GM23338 (cell line): ENCODE results near the gene PAM. TPM values are rescaled to one million over a fixed set of nuclear protein-coding genes. Genes with fewer than 3 reads are reported as not detected.

ENCODE experiments used
- ATAC-seq: fragments of 200-7000 bp; cut with Tn5 transposase; 3 replicates; pipeline ENCODE4 v1.9.1; 2020
- DNase-seq: peaks from one replicate; pipeline ENCODE4 v3.0.0-alpha.2; 2015; ENCODE audit warnings: low spot score
- H2AFZ ChIP-seq: fragments of 200-600 bp; sonication (generic); 2 replicates; pipeline ENCODE4 v1.8.0; 2016; ENCODE audit warnings: antibody characterized with exemption, mild to moderate bottlenecking, moderate library complexity
- H3F3A ChIP-seq: fragments of 200-600 bp; sonication (generic); replicated peaks from 2 replicates; pipeline ENCODE4 v1.8.0; 2017; ENCODE audit warnings: antibody characterized with exemption, mixed run types, low read depth
- H3K27ac ChIP-seq: fragments of 200-600 bp; sonication (generic); 2 replicates; pipeline ENCODE4 v1.6.1; 2016; ENCODE audit warnings: low read depth
- H3K27me3 ChIP-seq: fragments of 200-600 bp; sonication (generic); 2 replicates; pipeline ENCODE4 v1.8.0; 2016; ENCODE audit warnings: mild to moderate bottlenecking, mixed run types, moderate library complexity; ENCODE audit not compliant: insufficient read depth
- H3K36me3 ChIP-seq: fragments of 200-600 bp; sonication (generic); 2 replicates; pipeline ENCODE4 v1.8.0; 2016; ENCODE audit warnings: mild to moderate bottlenecking; ENCODE audit not compliant: insufficient read depth
- H3K4me1 ChIP-seq: fragments of 200-600 bp; sonication (generic); 2 replicates; pipeline ENCODE4 v1.8.0; 2016; ENCODE audit warnings: mild to moderate bottlenecking, moderate library complexity; ENCODE audit not compliant: insufficient read depth
- H3K4me2 ChIP-seq: fragments of 200-600 bp; sonication (generic); 2 replicates; pipeline ENCODE4 v1.7.1; 2017; ENCODE audit warnings: mixed run types
- H3K4me3 ChIP-seq: fragments of 200-600 bp; sonication (generic); 2 replicates; pipeline ENCODE4 v1.6.1; 2016; ENCODE audit warnings: mixed run types
- H3K79me2 ChIP-seq: fragments of 200-600 bp; sonication (generic); replicated peaks from 2 replicates; pipeline ENCODE4 v1.8.0; 2017; ENCODE audit warnings: mild to moderate bottlenecking; ENCODE audit not compliant: insufficient read depth
- H3K9me2 ChIP-seq: fragments of 200-600 bp; sonication (generic); 2 replicates; pipeline ENCODE4 v1.8.0; 2017; ENCODE audit not compliant: insufficient read depth
- H4K20me1 ChIP-seq: fragments of 200-600 bp; sonication (generic); replicated peaks from 2 replicates; pipeline ENCODE4 v1.8.0; 2017; ENCODE audit warnings: mild to moderate bottlenecking; ENCODE audit not compliant: insufficient read depth
- H3K27ac Mint-ChIP-seq: 2 replicates; pipeline ENCODE4 v1.8.0; 2020; ENCODE audit warnings: inconsistent platforms, mild to moderate bottlenecking, moderate library complexity, mixed read lengths
- H3K27me3 Mint-ChIP-seq: 3 replicates; pipeline ENCODE4 v1.8.0; 2022; ENCODE audit warnings: low read depth, mild to moderate bottlenecking, moderate library complexity, mixed read lengths, inconsistent platforms; ENCODE audit not compliant: insufficient read depth, poor library complexity
- H3K36me3 Mint-ChIP-seq: 3 replicates; pipeline ENCODE4 v1.8.0; 2021; ENCODE audit warnings: low read depth, mild to moderate bottlenecking, inconsistent platforms, moderate library complexity, mixed read lengths
- H3K4me1 Mint-ChIP-seq: 3 replicates; pipeline ENCODE4 v1.8.0; 2020; ENCODE audit warnings: mild to moderate bottlenecking, inconsistent platforms, mixed read lengths
- H3K4me3 Mint-ChIP-seq: 3 replicates; pipeline ENCODE4 v1.8.0; 2021; ENCODE audit warnings: moderate library complexity, mild to moderate bottlenecking, inconsistent platforms, mixed read lengths
- H3K9me3 Mint-ChIP-seq: 3 replicates; pipeline ENCODE4 v1.8.0; 2020; ENCODE audit warnings: moderate library complexity, mild to moderate bottlenecking, inconsistent platforms, mixed read lengths
- CREB1 ChIP-seq: fragments of 250-450 bp; sonication (Bioruptor Pico); IDR thresholded peaks from 2 replicates; pipeline ENCODE4 v1.5.0; 2020; ENCODE audit warnings: low read depth, mild to moderate bottlenecking, moderate library complexity
- CTCF ChIP-seq, 2 experiments: fragments of 200-600 bp in 1 of 2; sonication (generic) in 1 of 2; conservative IDR thresholded peaks; 2 replicates each; pipeline versions ENCODE4 v1.5.1 to v1.6.1; 2016 to 2017; ENCODE audit warnings: antibody characterized with exemption in 2 of 2, low read depth in 2 of 2, mild to moderate bottlenecking in 2 of 2, moderate library complexity in 1 of 2
- ETS1 ChIP-seq: IDR thresholded peaks from 2 replicates; pipeline ENCODE4 v1.6.1; 2016; ENCODE audit warnings: antibody characterized with exemption
- JUNB ChIP-seq: IDR thresholded peaks from one replicate; pipeline ENCODE4 v1.6.1; 2016; ENCODE audit warnings: antibody characterized with exemption; ENCODE audit not compliant: unreplicated experiment
- POLR2AphosphoS5 ChIP-seq: IDR thresholded peaks from 2 replicates; pipeline ENCODE4 v1.6.1; 2016; ENCODE audit warnings: antibody characterized with exemption, low read depth
- REST ChIP-seq: IDR thresholded peaks from one replicate; pipeline ENCODE4 v1.6.1; 2018; ENCODE audit warnings: antibody characterized with exemption; ENCODE audit not compliant: unreplicated experiment
- ZNF114 ChIP-seq: fragments of 250-450 bp; sonication (Bioruptor Pico); IDR thresholded peaks from 2 replicates; pipeline ENCODE4 v1.5.0; 2020; ENCODE audit warnings: mild to moderate bottlenecking, moderate library complexity
- ZNF331 ChIP-seq: fragments of 250-450 bp; sonication (Bioruptor Pico); IDR thresholded peaks from 2 replicates; pipeline ENCODE4 v1.5.0; 2020; ENCODE audit warnings: low read depth, mild to moderate bottlenecking, moderate library complexity
- polyA plus RNA-seq: library from polyadenylated mRNA; unstranded; fragments of >200 nt; fragmentation: Nextera tagmentation; extraction: Ambion mirVana; gene quantifications from 2 replicates; pipeline ENCODE4 v1.2.1, GENCODE V29; 2016
- total RNA-seq: library from RNA; depleted of rRNA; stranded (reverse); fragments of >200 nt; shearing (Covaris generic); gene quantifications from 2 replicates; pipeline ENCODE4 v1.2.3, GENCODE V29; 2014
- TF ChIP-seq, protein P1 (sequence below): fragments of 250-450 bp; sonication (Bioruptor Pico); IDR thresholded peaks from 2 replicates; pipeline ENCODE4 v1.5.0; 2020; ENCODE audit warnings: mild to moderate bottlenecking, moderate library complexity

PAM gene
- total and polyA plus RNA-seq, 2 experiments from 2014 or later: 33.9 to 79.4 TPM

DNA sequence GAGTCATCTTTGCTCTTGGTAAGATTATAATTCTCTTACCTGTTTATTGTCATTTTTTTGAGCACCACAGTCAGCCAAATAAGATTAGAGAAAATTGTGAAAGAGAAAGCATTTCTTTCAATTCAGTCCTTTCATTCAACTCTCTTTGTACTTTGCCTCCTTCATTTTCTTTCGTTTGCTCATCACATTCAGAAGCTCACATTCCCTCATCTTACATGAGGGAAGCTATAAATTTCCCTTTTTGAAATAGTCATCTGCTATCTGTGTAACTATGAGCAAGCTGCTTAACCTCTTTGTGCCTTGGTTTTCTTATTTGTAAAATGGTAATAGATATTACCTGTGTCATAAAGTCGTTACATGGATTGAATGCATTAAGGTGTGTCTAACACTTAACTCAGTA, 41.4 kb downstream of the PAM start (continued):
- TF ChIP-seq, protein P1, sequence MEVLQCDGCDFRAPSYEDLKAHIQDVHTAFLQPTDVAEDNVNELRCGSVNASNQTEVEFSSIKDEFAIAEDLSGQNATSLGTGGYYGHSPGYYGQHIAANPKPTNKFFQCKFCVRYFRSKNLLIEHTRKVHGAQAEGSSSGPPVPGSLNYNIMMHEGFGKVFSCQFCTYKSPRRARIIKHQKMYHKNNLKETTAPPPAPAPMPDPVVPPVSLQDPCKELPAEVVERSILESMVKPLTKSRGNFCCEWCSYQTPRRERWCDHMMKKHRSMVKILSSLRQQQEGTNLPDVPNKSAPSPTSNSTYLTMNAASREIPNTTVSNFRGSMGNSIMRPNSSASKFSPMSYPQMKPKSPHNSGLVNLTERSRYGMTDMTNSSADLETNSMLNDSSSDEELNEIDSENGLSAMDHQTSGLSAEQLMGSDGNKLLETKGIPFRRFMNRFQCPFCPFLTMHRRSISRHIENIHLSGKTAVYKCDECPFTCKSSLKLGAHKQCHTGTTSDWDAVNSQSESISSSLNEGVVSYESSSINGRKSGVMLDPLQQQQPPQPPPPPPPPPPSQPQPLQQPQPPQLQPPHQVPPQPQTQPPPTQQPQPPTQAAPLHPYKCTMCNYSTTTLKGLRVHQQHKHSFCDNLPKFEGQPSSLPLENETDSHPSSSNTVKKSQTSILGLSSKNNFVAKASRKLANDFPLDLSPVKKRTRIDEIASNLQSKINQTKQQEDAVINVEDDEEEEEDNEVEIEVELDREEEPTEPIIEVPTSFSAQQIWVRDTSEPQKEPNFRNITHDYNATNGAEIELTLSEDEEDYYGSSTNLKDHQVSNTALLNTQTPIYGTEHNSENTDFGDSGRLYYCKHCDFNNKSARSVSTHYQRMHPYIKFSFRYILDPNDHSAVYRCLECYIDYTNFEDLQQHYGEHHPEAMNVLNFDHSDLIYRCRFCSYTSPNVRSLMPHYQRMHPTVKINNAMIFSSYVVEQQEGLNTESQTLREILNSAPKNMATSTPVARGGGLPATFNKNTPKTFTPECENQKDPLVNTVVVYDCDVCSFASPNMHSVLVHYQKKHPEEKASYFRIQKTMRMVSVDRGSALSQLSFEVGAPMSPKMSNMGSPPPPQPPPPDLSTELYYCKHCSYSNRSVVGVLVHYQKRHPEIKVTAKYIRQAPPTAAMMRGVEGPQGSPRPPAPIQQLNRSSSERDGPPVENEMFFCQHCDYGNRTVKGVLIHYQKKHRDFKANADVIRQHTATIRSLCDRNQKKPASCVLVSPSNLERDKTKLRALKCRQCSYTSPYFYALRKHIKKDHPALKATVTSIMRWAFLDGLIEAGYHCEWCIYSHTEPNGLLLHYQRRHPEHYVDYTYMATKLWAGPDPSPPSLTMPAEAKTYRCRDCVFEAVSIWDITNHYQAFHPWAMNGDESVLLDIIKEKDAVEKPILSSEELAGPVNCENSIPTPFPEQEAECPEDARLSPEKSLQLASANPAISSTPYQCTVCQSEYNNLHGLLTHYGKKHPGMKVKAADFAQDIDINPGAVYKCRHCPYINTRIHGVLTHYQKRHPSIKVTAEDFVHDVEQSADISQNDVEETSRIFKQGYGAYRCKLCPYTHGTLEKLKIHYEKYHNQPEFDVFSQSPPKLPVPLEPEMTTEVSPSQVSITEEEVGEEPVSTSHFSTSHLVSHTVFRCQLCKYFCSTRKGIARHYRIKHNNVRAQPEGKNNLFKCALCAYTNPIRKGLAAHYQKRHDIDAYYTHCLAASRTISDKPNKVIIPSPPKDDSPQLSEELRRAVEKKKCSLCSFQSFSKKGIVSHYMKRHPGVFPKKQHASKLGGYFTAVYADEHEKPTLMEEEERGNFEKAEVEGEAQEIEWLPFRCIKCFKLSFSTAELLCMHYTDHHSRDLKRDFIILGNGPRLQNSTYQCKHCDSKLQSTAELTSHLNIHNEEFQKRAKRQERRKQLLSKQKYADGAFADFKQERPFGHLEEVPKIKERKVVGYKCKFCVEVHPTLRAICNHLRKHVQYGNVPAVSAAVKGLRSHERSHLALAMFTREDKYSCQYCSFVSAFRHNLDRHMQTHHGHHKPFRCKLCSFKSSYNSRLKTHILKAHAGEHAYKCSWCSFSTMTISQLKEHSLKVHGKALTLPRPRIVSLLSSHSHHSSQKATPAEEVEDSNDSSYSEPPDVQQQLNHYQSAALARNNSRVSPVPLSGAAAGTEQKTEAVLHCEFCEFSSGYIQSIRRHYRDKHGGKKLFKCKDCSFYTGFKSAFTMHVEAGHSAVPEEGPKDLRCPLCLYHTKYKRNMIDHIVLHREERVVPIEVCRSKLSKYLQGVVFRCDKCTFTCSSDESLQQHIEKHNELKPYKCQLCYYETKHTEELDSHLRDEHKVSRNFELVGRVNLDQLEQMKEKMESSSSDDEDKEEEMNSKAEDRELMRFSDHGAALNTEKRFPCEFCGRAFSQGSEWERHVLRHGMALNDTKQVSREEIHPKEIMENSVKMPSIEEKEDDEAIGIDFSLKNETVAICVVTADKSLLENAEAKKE (CRISPR knock-in tag): no peak

DNA sequence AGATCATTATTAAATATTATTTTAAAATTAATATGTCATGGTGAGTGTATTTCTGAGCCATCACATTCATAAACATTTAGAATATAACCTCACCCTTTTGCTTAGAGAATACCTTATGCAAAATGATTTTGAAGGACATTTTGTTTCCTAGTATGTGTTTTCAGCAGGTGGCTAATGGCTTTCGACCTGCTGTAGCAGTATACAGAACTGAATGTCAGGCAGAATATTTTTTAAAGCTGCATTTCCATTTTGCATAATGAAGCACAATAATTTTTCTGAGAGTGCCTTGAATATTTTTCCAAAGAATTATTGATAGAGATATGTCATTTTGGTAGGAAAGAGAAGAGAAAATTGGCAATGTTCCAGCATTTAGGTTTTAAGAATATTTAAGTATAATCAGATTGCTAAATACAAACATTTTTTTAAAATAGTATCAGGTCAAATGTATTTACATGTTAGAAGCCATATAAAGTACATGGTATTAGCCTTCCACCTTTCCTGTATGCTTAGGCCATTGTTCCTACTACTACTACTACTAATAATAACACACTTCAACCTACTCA, 42.3 kb downstream of the PAM start:
- H3K27ac ChIP-seq: no peak overlapping the region
- H2AFZ ChIP-seq: no peak overlapping the region
- no peaks in the 10 kb centered on the region for H3K9me3 Mint-ChIP-seq
- no peak for TF ChIP-seq REST
- TF ChIP-seq ZNF114: no peak
- no peak for TF ChIP-seq POLR2AphosphoS5
- TF ChIP-seq CTCF (conservative IDR thresholded peaks at IDR 0.05; ENCODE audit: low read depth in 2 of 2): no peak
- TF ChIP-seq ETS1: no peak
- TF ChIP-seq ZNF331 (CRISPR knock-in tag): no peak
- no peak for TF ChIP-seq CREB1 (CRISPR knock-in tag)
- no peak for TF ChIP-seq JUNB

More for the DNA sequence above, 42.3 kb downstream of the PAM start:
- H3K9me2 ChIP-seq: no peaks in the 10 kb centered on the region
- no peaks in the 10 kb centered on the region for H4K20me1 ChIP-seq
- Mint-ChIP-seq H3K4me3 (no peak overlapping the region), H3K36me3 (0 out of 3 replicates have a peak, but pooled peaks cover 3% of the 10 kb centered on the region), H3K27me3 (peaks cover 5% of the 10 kb centered on the region), H3K27ac (no peak overlapping the region), H3K4me1 (peaks cover 65% of the 10 kb centered on the region)
- ATAC-seq (no peak), DNase-seq (no peak)
- H3F3A ChIP-seq: no peaks in the 10 kb centered on the region
- H3K79me2 ChIP-seq: peaks cover 6% of the 10 kb centered on the region; the same call in 1 of the 2 replicates
- peaks cover 65% of the 10 kb centered on the region for H3K4me1 ChIP-seq
- 0 out of 2 replicates have a peak overlapping the region, but pooled peaks have one; percentile 22 for H3K4me2 ChIP-seq
- H3K4me3 ChIP-seq: no peak overlapping the region
- H3K36me3 ChIP-seq: no peaks in the 10 kb centered on the region
- H3K27me3 ChIP-seq: no peaks in the 10 kb centered on the region
